ENCODE data around the gene PDE4D. TPM values are rescaled to one million over a fixed set of nuclear protein-coding genes. Genes with fewer than 3 reads are reported as not detected.

PDE4D gene
- total RNA-seq, 1 donor from 2014 or later, result 14.2 TPM

GRCh38 chr5:59356813-59357380 is 536.6 kb downstream of the PDE4D start:
- Histone ChIP-seq H3K4me2 (ENCODE audit: low read length) (no peak overlapping the region), H3K9ac (ENCODE audit: low read length) (no peak overlapping the region), H3K9me3 (ENCODE audit: insufficient read depth, low read depth, low read length) (no peaks in the 10 kb centered on the region), H3K27me3 (ENCODE audit: insufficient read depth, low read length) (no peaks in the 10 kb centered on the region), H3K4me3 (ENCODE audit: insufficient read depth, low read depth, low read length) (no peak overlapping the region), H4K20me1 (ENCODE audit: insufficient read depth, low read length) (no peaks in the 10 kb centered on the region), H3K36me3 (ENCODE audit: insufficient read depth, low read length) (no peaks in the 10 kb centered on the region), H3K4me1 (ENCODE audit: insufficient read depth, low read length) (no peaks in the 10 kb centered on the region), H3K27ac (ENCODE audit: low read depth, low read length) (no peak overlapping the region), H3K79me2 (ENCODE audit: insufficient read depth, low read length) (no peaks in the 10 kb centered on the region), H2AFZ (ENCODE audit: low read depth, low read length) (no peak overlapping the region)
- H3K4me1 Mint-ChIP-seq (ENCODE audit: low read depth, unreplicated experiment), result peaks cover 17% of the 10 kb centered on the region
- DNase-seq (ENCODE audit: low read depth) (no peak), FAIRE-seq (no peak)
- no peak overlapping the region for H3K4me3 Mint-ChIP-seq (ENCODE audit: unreplicated experiment)
- TF ChIP-seq CTCF (IDR thresholded peaks at IDR 0.05; ENCODE audit: insufficient read depth, low read depth, low read length) (no peak), EZH2 (IDR thresholded peaks at IDR 0.05; ENCODE audit: insufficient read depth, low read length) (no peak)
- H3K27me3 Mint-ChIP-seq (ENCODE audit: low read depth, unreplicated experiment), result no peaks in the 10 kb centered on the region
- no peaks in the 10 kb centered on the region for H3K36me3 Mint-ChIP-seq (ENCODE audit: low read depth, unreplicated experiment)
- no peak overlapping the region for H3K27ac Mint-ChIP-seq (ENCODE audit: unreplicated experiment)
- H3K9me3 Mint-ChIP-seq (ENCODE audit: unreplicated experiment), result no peaks in the 10 kb centered on the region

GRCh38 chr5:59354811-59355210 is 538.7 kb downstream of the PDE4D start:
- H3K4me3 Mint-ChIP-seq (ENCODE audit: unreplicated experiment), result no peak overlapping the region
- H3K9me3 Mint-ChIP-seq (ENCODE audit: unreplicated experiment), result no peaks in the 10 kb centered on the region
- DNase-seq (ENCODE audit: low read depth), result no peak
- H3K4me3 ChIP-seq (ENCODE audit: insufficient read depth, low read depth, low read length), result no peak overlapping the region
- no peaks in the 10 kb centered on the region for H3K4me1 ChIP-seq (ENCODE audit: insufficient read depth, low read length)
- H3K79me2 ChIP-seq (ENCODE audit: insufficient read depth, low read length), result no peaks in the 10 kb centered on the region
- no peaks in the 10 kb centered on the region for H3K36me3 ChIP-seq (ENCODE audit: insufficient read depth, low read length)
- no peak overlapping the region for H3K9ac ChIP-seq (ENCODE audit: low read length)
- no peak for FAIRE-seq
- H2AFZ ChIP-seq (ENCODE audit: low read depth, low read length), result no peak overlapping the region
- TF ChIP-seq EZH2 (IDR thresholded peaks at IDR 0.05; ENCODE audit: insufficient read depth, low read length), result no peak
- no peaks in the 10 kb centered on the region for H3K36me3 Mint-ChIP-seq (ENCODE audit: low read depth, unreplicated experiment)
- no peak overlapping the region for H3K27ac ChIP-seq (ENCODE audit: low read depth, low read length)
- H3K27me3 Mint-ChIP-seq (ENCODE audit: low read depth, unreplicated experiment), result no peaks in the 10 kb centered on the region
- H3K4me1 Mint-ChIP-seq (ENCODE audit: low read depth, unreplicated experiment), result peaks cover 17% of the 10 kb centered on the region
- H3K4me2 ChIP-seq (ENCODE audit: low read length), result no peak overlapping the region
- H4K20me1 ChIP-seq (ENCODE audit: insufficient read depth, low read length), result no peaks in the 10 kb centered on the region
- H3K27me3 ChIP-seq (ENCODE audit: insufficient read depth, low read length), result no peaks in the 10 kb centered on the region
- H3K27ac Mint-ChIP-seq (ENCODE audit: unreplicated experiment), result no peak overlapping the region
- H3K9me3 ChIP-seq (ENCODE audit: insufficient read depth, low read depth, low read length), result no peaks in the 10 kb centered on the region

GRCh38 chr5:59354274-59354673 is 539.3 kb downstream of the PDE4D start:
- no peak for TF ChIP-seq CTCF (IDR thresholded peaks at IDR 0.05; ENCODE audit: insufficient read depth, low read depth, low read length)
- no peak for TF ChIP-seq EZH2 (IDR thresholded peaks at IDR 0.05; ENCODE audit: insufficient read depth, low read length)
- Mint-ChIP-seq H3K4me1 (ENCODE audit: low read depth, unreplicated experiment) (peaks cover 17% of the 10 kb centered on the region), H3K4me3 (ENCODE audit: unreplicated experiment) (no peak overlapping the region), H3K36me3 (ENCODE audit: low read depth, unreplicated experiment) (no peaks in the 10 kb centered on the region), H3K27me3 (ENCODE audit: low read depth, unreplicated experiment) (no peaks in the 10 kb centered on the region), H3K27ac (ENCODE audit: unreplicated experiment) (no peak overlapping the region), H3K9me3 (ENCODE audit: unreplicated experiment) (no peaks in the 10 kb centered on the region)
- no peaks in the 10 kb centered on the region for H3K4me1 ChIP-seq (ENCODE audit: insufficient read depth, low read length)
- H3K4me2 ChIP-seq (ENCODE audit: low read length), result no peak overlapping the region
- no peaks in the 10 kb centered on the region for H3K27me3 ChIP-seq (ENCODE audit: insufficient read depth, low read length)
- no peak overlapping the region for H3K4me3 ChIP-seq (ENCODE audit: insufficient read depth, low read depth, low read length)
- DNase-seq (ENCODE audit: low read depth) (no peak), FAIRE-seq (no peak)
- no peaks in the 10 kb centered on the region for H4K20me1 ChIP-seq (ENCODE audit: insufficient read depth, low read length)
- no peak overlapping the region for H3K27ac ChIP-seq (ENCODE audit: low read depth, low read length)
- H2AFZ ChIP-seq (ENCODE audit: low read depth, low read length), result no peak overlapping the region
- no peak overlapping the region for H3K9ac ChIP-seq (ENCODE audit: low read length)
- no peaks in the 10 kb centered on the region for H3K79me2 ChIP-seq (ENCODE audit: insufficient read depth, low read length)
- no peaks in the 10 kb centered on the region for H3K9me3 ChIP-seq (ENCODE audit: insufficient read depth, low read depth, low read length)
- no peaks in the 10 kb centered on the region for H3K36me3 ChIP-seq (ENCODE audit: insufficient read depth, low read length)

Data from astrocyte (in vitro differentiated cells and primary cell).